Erythroblast (primary cell): ENCODE measurements around the gene PTPN7.

Experiments used
- GATA1 ChIP-seq: IDR thresholded peaks from 2 replicates; pipeline ENCODE4 v1.6.1; 2011; ENCODE audit warnings: low read depth, mild to moderate bottlenecking, control low read depth, low read length, moderate library complexity
- POLR2A ChIP-seq: IDR thresholded peaks from 2 replicates; pipeline ENCODE4 v1.6.1; 2011; ENCODE audit warnings: mild to moderate bottlenecking, low read length

DNA sequence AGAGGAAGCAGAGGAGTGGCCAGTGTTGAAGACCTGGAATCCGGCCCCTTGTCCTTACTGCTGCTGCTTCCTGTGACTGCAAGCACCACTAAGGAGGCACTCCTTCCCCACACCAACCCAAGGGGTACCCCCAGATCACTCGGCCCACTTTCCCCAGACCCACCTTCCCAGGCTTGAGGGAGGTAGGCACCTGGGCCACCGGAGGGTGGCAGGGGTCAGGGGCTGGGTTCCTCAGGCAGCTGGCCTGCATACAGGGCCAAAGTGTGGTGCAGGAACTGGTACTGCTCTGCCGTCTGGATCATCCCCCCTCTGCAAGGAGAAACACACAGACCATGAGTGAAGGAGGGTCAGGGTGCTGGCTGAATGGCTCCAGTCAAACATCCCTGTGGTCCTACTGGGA is 12.0 kb downstream of the PTPN7 start:
- TF ChIP-seq POLR2A (no peak), GATA1 (no peak)
